ENCODE measurements around the gene CEP72.
A peak's percentile ranks its signal among the peaks of the same experiment; 100 is the strongest.
"Not testable (repeated sequence)": the region's sequence is repeated elsewhere in the genome, so short reads cannot be mapped to it uniquely, and the experiment has no call there.

The CEP72 gene

DNA sequence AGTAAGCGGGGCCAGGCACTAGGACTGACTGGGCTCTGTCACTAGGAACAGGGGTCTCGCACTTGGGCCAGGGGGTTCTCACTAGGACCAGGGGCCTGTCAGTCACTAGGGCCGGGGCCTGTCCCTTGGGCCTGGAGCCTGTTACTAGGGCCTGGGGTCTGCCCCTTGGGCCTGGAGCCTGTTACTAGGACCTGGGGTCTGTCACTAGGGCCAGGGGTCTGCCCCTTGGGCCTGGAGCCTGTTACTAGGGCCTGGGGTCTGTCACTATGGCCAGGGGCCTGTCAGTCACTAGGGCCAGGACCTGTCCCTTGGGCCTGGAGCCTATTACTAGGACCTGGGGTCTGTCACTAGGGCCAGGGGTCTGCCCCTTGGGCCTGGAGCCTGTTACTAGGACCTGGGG, 70.1 kb downstream of the CEP72 start:
- DNase-seq (ENCODE audit: low read depth in 2 of 3, low spot score in 2 of 3): not testable (repeated sequence)

DNA sequence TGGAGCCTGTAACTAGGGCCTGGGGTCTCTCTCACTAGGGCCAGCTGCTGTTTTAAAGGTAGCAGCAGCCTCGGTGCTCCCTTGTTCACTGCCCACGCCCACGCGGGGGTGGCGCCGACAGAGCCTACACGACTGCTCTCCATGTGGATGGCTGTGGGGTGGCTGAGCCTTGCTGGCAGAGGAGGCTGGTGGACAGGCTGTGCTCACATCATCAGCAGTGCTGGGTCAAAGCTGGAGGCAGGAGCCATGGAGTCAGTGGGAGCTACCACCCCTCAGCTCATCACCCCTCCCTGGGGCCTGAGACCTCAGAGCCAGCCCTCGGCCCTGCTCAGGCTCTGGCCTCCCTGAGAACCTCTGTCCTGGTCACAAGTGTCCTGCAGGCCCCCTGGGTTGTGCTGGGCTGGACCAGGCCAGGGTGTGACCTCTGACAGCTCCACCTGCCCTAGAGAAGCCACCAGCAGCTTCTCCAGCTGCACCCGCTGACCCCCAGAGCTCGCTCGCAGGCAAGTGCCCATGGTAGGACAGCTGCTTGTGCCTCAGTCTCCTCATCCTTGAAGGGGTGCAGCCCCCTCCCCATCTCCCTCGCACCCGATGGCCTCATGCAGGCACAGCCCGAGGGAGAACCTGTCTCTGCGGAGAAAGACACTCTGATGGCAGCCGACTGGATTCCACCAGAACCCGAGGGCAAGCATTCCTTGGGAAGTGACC, 70.7 kb downstream of the CEP72 start:
- not testable (repeated sequence) for DNase-seq (ENCODE audit: low read depth in 2 of 3, low spot score in 2 of 3)

DNA sequence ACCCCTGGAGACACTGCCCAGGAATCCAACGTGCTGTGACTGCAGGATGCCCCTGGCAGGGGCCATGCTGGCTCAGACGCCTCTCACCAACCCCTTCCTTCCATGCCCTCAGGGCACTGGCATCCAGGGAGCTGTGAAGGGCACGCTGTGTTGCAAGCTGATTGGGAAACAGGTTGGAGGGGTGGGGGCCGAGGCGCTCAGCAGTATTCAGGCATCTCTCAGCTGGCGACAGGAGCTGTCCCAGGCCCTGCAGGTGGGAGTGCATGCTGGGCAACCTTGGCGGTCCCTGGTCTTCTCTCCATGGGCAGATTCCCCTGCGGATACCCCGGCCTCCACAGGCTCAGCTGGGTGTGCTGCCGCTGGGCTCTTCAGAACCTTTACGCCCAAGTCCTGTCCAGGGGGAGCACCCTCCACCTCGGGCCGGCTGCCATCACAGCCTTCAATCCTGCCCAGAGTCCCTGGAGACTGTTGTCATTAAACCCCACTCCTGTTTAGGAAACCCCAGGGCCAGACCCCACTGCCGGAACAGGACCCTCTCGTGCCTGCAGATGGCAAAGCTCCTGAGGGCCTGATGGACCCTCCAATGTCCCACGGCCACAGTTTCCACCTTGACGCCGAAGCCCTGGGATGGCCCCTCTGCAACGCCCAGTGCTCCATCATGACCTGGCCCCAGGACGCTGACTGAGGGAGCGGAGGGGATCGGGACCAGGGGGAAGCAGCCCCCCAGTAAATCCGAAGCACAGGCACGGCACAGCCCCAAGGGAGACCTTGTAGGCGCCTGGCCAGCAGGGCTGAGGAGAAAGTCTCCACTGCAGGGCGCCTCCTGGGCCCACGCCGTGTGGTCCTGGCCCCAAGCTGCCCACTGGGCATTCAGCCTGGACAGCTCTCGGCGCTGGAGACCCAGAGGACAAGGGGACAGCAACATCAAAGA, 71.7 kb downstream of the CEP72 start:
- DNase-seq (ENCODE audit: low read depth in 2 of 3, low spot score in 2 of 3): no peak

DNA sequence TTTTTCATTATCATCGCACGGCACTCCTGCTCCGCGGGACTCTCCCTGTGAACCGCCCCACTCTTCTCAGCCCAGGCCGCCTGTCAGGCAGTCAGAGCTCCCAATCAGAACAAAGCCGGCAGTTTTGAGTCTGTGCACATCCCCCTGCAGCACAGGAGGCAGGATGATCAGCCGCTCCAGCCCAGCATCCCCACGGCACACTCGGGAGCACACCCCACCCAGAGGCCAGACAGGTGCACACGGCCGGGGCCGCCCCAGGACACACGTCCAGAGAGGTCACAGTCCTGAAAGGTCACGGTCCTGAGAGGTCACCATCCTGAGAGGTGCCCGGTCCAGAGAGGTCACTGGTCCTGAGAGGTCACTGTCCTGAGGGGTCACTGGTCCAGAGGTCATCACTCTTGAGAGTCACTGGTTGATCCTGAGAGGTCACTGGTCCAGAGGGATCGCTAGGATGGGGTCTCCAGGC, 72.6 kb downstream of the CEP72 start:
- DNase-seq (ENCODE audit: low read depth in 2 of 3, low spot score in 2 of 3): no peak

DNA sequence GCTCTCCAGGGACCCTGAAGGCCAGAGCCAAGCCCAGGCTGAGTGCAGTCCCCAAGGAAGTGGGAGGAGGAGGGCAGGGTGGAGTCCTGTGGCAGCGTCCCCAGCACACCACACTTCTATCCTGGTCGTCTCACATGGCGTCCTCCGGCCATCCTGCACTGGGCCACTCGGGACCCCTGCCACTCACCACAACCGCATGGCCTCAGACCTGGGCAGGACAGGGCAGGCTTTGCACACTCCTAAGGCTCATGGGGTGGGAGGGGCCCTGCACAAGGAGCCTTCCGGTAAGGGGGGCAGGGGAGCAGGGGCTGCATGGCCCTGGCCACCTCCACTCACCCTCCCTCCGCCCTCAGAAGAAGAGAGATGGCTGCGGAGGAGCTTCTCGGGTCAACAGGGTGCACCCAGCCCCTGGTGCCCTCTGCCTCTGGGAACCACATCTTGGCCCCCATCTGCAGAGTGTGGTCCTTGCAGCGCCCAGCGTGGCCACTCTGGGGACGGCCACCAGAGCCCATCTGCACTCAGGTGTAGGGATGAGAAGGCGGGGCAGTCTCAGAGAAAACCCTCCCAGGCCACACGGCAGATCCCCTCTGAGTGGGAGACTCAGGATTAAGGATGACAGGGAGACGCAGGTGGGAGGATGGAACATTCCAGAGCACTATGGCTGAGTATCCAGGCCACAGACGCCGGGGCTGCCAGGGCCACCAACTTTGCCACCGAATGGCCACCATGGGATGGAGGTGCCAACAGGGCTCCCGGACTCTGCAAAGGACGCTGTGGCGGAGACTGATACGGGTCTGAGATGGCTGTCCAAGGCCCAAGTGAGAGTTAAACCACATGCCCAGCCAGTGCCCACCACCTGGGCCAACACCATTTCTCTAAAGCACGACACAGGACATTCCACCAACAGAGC, 73.4 kb downstream of the CEP72 start:
- DNase-seq (ENCODE audit: low read depth in 2 of 3, low spot score in 2 of 3): no peak

DNA sequence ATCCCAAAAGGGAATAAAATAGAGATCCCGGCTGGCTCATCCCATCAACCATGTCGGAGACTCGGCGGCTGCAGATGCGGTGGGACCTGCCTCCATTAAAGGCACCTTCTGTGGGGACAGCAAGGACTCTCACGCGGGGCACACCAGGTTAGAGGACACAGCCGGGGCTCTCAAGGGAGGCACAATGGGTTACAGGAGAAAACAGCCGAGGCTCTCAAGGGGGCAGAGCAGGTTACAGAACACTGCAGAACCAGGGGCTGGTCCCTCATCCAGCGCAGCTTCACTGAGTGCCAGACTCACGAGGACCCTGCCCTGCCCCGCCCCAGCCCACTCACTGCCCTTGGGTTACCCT, 74.0 kb downstream of the CEP72 start:
- not testable (repeated sequence) for DNase-seq (ENCODE audit: low read depth in 2 of 3, low spot score in 2 of 3)

DNA sequence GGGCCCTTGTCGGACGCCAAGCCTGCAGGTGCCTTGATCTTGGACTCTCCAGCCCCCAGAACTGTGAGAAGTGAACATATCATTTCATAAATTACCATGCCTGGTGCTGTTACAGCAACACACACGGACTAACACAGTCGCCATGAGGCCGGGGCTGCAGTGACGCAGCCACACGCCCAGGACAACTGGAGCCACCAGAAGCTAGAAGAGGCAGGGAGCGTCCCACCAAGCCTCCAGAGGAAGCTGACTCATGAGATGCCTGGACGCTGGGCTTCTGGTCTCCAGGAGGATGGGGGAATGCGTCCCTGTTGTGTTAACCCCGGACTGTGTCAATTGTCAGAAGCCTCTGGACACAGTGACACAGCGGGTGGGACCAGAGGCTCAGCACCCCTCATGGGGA, 74.8 kb downstream of the CEP72 start:
- not testable (repeated sequence) for DNase-seq (ENCODE audit: low read depth in 2 of 3, low spot score in 2 of 3)

DNA sequence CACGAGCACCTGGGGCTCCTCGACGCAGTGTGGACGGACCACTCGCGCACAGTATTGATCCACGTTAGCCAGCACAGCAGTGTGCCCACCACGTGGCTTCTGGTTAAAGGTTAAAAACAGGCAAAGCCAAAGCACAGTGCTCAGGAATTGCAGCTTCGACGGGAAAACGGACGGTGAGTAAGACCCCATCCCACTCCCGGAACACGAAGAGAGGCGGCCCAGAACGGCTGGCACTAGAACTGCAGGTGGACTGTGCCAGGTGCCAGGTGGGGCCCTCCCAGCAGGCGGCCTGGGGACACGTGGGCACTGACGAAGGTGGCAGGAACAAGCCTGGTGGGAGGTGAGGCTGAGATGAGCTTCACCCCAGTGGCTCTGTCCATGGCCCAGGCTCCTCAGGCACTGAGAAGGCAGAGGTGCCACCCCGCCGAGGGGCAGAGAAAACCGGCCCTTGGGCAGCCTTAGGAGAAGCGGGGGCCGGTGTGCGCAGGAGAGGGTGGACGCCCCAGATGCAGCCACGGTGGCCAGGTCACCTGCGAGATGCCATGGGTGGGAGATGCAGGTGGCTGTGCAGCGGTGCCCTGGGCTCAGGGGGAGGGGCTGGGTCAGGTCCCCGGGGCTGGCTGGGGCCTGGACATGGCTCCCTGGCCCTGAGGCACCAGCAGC, 76.3 kb downstream of the CEP72 start:
- not testable (repeated sequence) for DNase-seq (ENCODE audit: low read depth in 2 of 3, low spot score in 2 of 3)

DNA sequence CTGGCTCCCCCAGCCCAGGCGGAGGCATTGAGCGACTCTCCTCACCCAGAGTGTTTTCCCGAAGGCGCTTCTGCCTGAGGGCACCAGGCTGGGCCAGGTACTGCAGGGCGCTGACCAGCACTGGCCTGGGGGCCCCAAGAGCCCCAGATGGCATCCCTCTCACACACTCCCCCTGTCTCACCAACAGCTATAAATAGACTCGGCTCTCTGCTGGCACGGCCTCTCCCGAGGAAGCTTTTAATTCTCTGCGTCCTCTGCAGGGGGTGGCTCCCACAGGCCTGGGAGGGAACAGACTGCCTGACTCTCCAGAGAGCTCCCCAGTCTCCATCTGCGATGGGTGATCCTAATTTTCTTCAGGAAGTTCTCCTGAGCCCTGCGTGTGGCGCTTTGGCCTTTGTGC, 78.2 kb downstream of the CEP72 start:
- DNase-seq (ENCODE audit: low read depth in 2 of 3, low spot score in 2 of 3): not testable (repeated sequence)

DNA sequence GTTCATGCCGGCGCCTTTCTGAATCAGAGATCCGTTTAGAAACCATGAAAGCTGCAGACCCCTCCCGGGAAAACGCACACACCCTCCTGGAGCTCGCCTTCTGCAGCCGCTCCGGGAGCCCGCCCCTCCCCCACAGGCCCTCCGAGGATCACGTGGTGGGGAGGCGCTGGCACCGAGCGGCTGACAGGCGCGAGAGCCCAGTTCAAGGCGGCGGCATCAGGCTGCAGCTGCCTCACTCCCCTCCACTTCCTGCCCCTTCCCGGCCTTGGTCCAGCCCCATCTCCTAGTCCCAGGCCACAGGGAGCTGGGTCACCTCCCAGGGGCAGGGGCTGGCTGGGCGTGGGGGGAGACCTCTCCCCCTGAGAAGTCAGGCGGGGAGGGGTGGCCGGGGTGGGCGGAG, 78.9 kb downstream of the CEP72 start:
- not testable (repeated sequence) for DNase-seq (ENCODE audit: low read depth in 2 of 3, low spot score in 2 of 3)

DNA sequence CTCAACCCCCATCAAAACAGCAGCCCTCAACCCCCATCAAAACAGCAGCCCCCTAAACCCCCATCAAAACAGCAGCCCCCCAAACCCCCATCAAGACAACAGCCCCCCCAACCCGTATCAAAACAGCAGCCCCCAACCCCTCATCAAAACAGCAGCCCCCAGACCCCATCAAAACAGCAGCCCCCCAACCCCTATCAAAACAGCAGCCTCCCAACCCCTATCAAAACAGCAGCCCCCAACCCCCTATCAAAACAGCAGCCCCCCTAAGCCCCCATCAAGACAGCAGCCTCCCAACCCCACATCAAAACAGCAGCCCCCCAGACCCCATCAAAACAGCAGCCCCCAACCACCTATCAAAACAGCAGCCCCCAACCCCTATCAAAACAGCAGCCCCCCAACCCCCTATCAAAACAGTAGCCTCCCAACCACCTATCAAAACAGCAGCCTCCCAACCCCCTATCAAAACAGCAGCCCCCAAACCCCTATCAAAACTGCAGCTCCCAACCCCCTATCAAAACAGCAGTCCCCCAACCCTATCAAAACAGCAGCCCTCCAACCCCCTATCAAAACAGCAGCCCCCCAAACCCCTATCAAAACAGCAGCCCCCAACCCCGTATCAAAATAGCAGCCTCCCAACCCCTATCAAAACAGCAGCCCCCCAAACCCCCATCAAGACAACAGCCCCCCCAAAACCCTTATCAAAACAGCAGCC, 79.8 kb downstream of the CEP72 start:
- DNase-seq (ENCODE audit: low read depth in 2 of 3, low spot score in 2 of 3): no peak

DNA sequence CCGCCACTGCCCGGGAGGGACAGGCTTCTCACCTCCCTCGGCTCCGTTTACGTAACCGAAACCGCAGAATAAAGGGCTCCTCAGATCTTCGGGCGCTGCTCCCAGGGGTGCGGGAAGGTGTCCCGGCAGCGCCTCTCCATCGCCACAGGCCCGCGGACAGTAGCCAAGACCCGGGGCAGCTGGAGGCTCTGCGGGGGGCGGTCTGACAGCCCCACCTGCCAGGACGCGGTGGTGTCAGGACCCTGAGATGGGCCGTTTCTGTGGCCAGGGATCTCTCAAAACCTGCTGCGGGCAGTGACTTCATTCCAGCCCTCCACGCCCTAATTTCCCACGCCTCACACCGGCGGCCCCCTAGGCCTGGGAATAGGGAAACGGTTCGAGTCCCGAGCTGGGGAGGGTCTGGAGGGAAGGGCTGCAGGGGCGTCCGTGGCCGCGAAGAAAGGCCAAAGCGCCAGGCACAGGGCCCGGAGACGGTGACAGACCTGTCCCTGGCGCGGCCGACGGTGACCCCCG, 80.4 kb downstream of the CEP72 start:
- not testable (repeated sequence) for DNase-seq (ENCODE audit: low read depth in 2 of 3, low spot score in 2 of 3)

DNA sequence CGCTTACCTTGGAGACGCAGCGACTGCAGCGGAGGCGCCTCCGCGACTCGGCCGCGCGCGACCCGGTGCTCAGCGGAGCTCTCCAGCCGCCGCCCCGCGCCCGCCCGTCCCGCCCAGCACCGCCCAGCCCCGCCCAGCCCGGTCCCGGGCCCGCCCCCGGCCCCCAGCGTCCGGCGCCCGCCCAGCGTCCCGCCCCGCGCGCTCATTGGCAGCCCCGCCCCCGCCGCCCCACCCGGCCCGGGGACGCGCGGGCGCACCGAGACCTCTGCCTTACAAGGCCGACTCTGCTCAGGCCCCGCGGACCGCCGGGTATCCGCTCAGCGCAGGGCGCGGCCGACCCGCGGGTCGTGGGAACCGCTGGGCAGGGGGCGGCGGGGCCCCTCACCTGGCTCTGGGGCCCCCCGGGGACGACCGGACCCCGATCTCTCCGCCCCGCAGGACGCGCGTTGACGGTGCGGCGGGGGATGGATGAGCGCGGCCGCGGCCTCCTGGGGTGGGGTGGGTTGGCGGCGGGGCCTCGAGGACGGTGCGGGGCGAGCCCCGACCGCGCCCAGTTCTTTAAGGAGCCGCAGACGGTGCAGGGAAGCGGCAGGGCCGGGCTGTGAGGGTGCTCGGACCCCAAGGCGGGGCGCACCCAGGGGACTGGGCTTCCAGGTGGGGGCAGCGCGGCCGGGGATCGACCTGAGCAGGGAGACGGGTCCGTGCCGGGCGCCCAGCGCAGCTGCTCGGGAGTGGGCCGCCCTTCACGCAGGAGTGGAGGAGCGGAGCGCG, 81.3 kb downstream of the CEP72 start, which contains the start of gene TPPP:
Gene TPPP, minus strand, starts transcription at position 82 of the 771 bp plus-strand sequence. CDS start 15,292 bp downstream, outside the sequence.
- DNase-seq (ENCODE audit: low read depth in 2 of 3, low spot score in 2 of 3): peak; percentile 54 to 62 (median 57)

DNA sequence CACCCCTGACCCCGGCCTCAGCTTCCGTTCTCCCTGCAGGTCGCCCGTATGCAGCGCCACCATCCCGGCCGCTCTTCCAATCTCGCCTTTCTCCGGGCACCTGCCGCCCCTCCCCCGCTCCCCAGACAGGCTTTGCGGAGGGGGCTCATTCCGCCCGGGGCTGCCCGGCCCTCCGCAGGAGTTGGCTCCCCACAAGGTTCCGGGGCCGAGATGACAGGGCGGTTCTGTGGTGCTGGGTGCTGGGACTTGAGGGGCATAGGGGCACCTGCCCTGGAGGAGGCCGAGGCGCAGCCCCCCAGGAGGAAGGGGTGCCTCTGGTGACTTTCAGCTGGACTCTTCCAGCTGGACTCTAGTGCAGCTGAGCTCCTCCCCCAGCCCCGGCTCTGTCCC, 81.9 kb downstream of the CEP72 start:
- DNase-seq (ENCODE audit: low read depth in 2 of 3, low spot score in 2 of 3): not testable (repeated sequence)

DNA sequence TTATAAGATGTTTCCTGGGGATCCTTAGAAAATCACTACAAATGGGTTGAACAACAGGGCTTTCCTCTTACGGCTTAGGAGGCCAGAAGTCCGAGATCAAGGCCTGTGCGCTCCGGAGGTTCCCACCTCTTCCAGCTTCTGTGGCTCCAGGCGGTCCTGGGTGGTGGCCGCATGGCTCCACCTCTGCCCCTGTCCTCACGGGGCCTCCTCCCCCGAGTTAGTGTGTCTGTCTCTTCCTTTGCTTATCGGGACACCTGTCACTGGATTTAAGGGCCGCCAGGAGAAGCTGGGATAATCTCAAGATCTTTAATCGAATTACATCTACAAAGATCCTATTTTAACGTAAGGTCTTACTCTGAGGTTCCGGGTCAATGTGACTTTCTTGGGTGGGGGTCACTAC, 83.3 kb downstream of the CEP72 start:
- not testable (repeated sequence) for DNase-seq (ENCODE audit: low read depth in 2 of 3, low spot score in 2 of 3)

DNA sequence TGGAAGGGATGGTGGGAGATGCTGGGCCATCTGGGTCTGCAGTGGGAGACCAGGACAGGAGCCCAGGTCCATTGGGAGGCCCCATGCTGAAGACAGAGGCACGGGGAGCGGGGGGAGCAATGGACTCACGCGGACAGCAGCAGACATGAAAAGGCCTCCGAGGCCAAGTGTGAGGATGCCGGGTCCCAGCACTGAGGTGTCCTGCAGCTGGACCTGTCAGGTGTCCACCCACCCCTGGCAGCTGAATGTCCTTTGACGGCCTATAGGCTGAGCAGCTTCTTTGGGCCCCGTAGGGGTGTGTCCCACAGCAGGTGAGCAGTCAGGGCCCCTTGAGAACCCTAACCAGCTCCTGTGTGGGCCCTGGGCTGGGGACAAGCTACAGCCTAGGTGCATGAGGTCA, 84.1 kb downstream of the CEP72 start:
- DNase-seq (ENCODE audit: low read depth in 2 of 3, low spot score in 2 of 3): not testable (repeated sequence)

DNA sequence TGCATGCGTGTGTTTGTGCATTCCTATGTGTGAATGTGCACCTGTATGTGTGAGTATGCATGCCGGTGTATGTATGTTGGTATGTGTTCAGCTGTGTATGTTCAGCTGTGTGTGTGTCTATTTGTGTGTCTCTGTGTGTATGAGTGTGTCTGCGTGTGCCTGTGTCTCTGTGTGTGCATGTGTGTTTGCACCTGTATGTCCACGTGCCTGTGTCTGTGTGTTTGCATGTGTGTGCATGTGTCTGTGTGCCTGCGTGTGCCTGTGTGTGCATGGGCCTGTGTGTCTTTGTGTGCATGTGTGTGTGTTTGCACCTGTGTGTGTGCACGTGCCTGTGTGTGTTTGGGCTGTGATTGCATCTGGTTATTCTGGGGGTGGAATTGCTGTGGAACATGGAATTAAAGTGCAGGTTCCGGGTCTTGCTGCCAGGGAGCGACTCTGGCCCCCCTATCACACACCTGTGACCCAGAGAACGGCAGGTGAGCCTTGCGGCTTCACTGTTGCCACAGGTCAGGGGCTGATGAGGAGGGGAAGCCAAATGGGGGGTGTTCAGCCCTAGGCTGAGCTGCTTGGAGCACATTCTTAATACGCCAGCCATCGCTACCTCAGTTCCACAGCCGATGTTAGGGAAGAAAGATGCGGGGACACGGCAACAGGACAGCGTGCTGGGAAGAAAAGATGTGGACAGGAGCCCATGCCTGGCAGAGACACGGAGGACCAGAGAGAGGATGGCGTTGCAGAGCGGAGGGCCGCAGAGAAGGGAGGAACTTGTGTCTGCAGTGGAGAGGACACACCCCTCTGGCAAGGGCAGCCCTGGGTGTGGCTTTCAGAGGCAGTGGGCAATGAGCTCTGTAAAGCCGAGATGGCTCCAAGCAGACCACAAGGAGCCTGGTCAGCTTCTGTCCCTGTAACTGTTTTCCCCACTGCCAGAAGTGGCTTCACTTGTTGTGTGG, 84.9 kb downstream of the CEP72 start:
- DNase-seq (ENCODE audit: low read depth in 2 of 3, low spot score in 2 of 3): not testable (repeated sequence)
